Activated CD4-positive, alpha-beta T cell treated with anti-CD3 and anti-CD28 coated beads for 36 hours (primary cell): ENCODE measurements around the gene CYBRD1. TPM values are rescaled to one million over a fixed set of nuclear protein-coding genes. Genes with fewer than 3 reads are reported as not detected.

ENCODE experiments used
- ATAC-seq: fragments of 200-7000 bp; cut with Tn5 transposase; one replicate; pipeline ENCODE4 v1.10.0; 2021; ENCODE audit warnings: mild to moderate bottlenecking, moderate library complexity
- CTCF ChIA-PET: fragments of 350-600 bp; sonication (Branson Sonifier 250); formaldehyde crosslinking; loops from one replicate; lab custom pipeline; 2021; ENCODE audit warnings: antibody characterized with exemption; lab: Charles Lee
- POLR2A ChIA-PET: fragments of 350-600 bp; sonication (Branson Sonifier 250); formaldehyde crosslinking; loops from one replicate; lab custom pipeline; 2021; ENCODE audit warnings: antibody characterized with exemption, inconsistent platforms; lab: Charles Lee
- DNase-seq: peaks from one replicate; pipeline ENCODE4 v3.0.0-alpha.2; 2020
- H3K27ac Mint-ChIP-seq: one replicate; pipeline ENCODE4 v1.8.0; 2021; ENCODE audit warnings: mixed read lengths
- H3K27me3 Mint-ChIP-seq: one replicate; pipeline ENCODE4 v1.8.0; 2021; ENCODE audit warnings: mixed read lengths
- H3K36me3 Mint-ChIP-seq: one replicate; pipeline ENCODE4 v1.8.0; 2021; ENCODE audit warnings: low read depth, mixed read lengths
- H3K4me1 Mint-ChIP-seq: one replicate; pipeline ENCODE4 v1.8.0; 2021; ENCODE audit warnings: mixed read lengths
- H3K4me3 Mint-ChIP-seq: one replicate; pipeline ENCODE4 v1.8.0; 2021; ENCODE audit warnings: mild to moderate bottlenecking, moderate library complexity, mixed read lengths
- H3K9me3 Mint-ChIP-seq: one replicate; pipeline ENCODE4 v1.8.0; 2021; ENCODE audit warnings: low read depth, mixed read lengths
- intact Hi-C, 2 experiments: fragments of 100-400 bp; cut with DNase I in 1 of 2; cut with micrococcal nuclease in 1 of 2; formaldehyde crosslinking; loops; one replicate each; pipeline versions ENCODE4 v1.14.2 to v1.15.1; 2022 to 2024; cut with DNase I, micrococcal nuclease
- total RNA-seq, 2 experiments: library from RNA; stranded (reverse); gene quantifications; one replicate each; pipeline ENCODE4 v1.2.3, GENCODE V29; 2021

Gene CYBRD1
- total RNA-seq, 2 experiments from 2014 or later: 0.74 to 1.4 TPM

- DNase-seq: no peak
- intact Hi-C loops: no loop called here
- H3K36me3 Mint-ChIP-seq: no peaks in the 10 kb centered on the region
- no peak overlapping the region for H3K27ac Mint-ChIP-seq
- peaks cover 2% of the 10 kb centered on the region for H3K27me3 Mint-ChIP-seq
- ChIA-PET POLR2A (no interaction called here), CTCF (interaction anchor here (0.7 to 2.8 kb wide), 8 partner anchors 10 to 862 kb away, joined by 3 to 33 read pairs (median 8); no protein-coding TSS in a partner anchor)
- H3K4me3 Mint-ChIP-seq: no peak overlapping the region
- H3K9me3 Mint-ChIP-seq: no peaks in the 10 kb centered on the region
- ATAC-seq: no peak
- H3K4me1 Mint-ChIP-seq: no peaks in the 10 kb centered on the region
These were observed 77.9 kb downstream of the CYBRD1 start for GRCh38 chr2:171600126-171600525.

GRCh38 chr2:171602352-171602751, 80.1 kb downstream of the CYBRD1 start:
- Mint-ChIP-seq H3K4me1 (no peaks in the 10 kb centered on the region), H3K36me3 (no peaks in the 10 kb centered on the region), H3K4me3 (no peak overlapping the region), H3K27ac (no peak overlapping the region), H3K9me3 (no peaks in the 10 kb centered on the region), H3K27me3 (peaks cover 4% of the 10 kb centered on the region)
- ChIA-PET CTCF (interaction anchor here (0.9 to 1.7 kb wide), 2 partner anchors 18 to 504 kb away, joined by 4 read pairs; no protein-coding TSS in a partner anchor), POLR2A (interaction anchor here (0.7 kb wide), 1 partner anchor 23 kb away, joined by 4 read pairs; no protein-coding TSS in a partner anchor)
- intact Hi-C loops: no loop called here
- ATAC-seq (no peak), DNase-seq (no peak)

Other genes starting within 250 kb of the CYBRD1 start
- 10 to 100 TPM; 39.5 to 47.9 TPM for gene METTL8, start 88.5 kb upstream of the CYBRD1 start, total RNA-seq
- gene DCAF17, start 88.2 kb upstream of the CYBRD1 start, total RNA-seq: 10 to 100 TPM; 18.3 TPM
- gene DYNC1I2, start 165.0 kb downstream of the CYBRD1 start, total RNA-seq: 10 to 100 TPM; 46.2 to 51.1 TPM